Rectal smooth muscle tissue (tissue), 1 donor: ENCODE measurements around the gene ARSH.
"Not testable (repeated sequence)": the region's sequence is repeated elsewhere in the genome, so short reads cannot be mapped to it uniquely, and the experiment has no call there.

Experiments
- H3K27ac ChIP-seq: one replicate; pipeline ENCODE4 v1.7.0; 2013; ENCODE audit warnings: low read depth, low read length, inconsistent platforms
- H3K27me3 ChIP-seq: one replicate; pipeline ENCODE4 v1.7.0; 2013; ENCODE audit warnings: low read length; ENCODE audit not compliant: control insufficient read depth, insufficient read depth
- H3K36me3 ChIP-seq: one replicate; pipeline ENCODE4 v1.7.0; 2013; ENCODE audit warnings: low read length; ENCODE audit not compliant: control insufficient read depth, insufficient read depth
- H3K4me1 ChIP-seq: one replicate; pipeline ENCODE4 v1.7.0; 2013; ENCODE audit warnings: low read length; ENCODE audit not compliant: control insufficient read depth, insufficient read depth
- H3K4me3 ChIP-seq: one replicate; pipeline ENCODE4 v1.7.0; 2013; ENCODE audit warnings: low read length
- H3K9ac ChIP-seq: one replicate; pipeline ENCODE4 v1.7.0; 2013; ENCODE audit warnings: low read length

The ARSH gene, protein sequence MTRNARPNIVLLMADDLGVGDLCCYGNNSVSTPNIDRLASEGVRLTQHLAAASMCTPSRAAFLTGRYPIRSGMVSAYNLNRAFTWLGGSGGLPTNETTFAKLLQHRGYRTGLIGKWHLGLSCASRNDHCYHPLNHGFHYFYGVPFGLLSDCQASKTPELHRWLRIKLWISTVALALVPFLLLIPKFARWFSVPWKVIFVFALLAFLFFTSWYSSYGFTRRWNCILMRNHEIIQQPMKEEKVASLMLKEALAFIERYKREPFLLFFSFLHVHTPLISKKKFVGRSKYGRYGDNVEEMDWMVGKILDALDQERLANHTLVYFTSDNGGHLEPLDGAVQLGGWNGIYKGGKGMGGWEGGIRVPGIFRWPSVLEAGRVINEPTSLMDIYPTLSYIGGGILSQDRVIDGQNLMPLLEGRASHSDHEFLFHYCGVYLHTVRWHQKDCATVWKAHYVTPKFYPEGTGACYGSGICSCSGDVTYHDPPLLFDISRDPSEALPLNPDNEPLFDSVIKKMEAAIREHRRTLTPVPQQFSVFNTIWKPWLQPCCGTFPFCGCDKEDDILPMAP

DNA sequence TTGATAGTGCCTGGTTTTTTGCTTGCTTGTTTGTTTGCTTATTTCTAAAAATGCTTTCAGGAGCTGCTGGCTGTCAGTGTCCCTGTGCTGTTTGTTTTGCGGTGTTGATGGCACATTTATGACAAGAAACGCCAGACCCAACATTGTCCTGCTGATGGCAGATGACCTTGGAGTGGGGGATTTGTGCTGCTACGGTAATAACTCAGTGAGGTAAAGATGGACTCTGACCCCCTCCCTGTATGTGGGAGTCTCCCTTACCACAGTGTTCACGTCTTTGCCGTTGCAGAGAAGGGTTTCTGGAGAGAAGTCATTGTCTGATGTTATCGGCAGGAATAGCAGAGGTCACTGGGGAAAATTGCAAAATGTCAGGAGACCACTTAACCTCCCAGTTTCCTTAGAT is at the start of gene ARSH:
Gene ARSH (plus strand): TSS at position 52 of the 400 bp plus-strand sequence. CDS start 67 bp downstream, at position 119.
- no peaks in the 10 kb centered on the region for H3K4me1 ChIP-seq
- no peaks in the 10 kb centered on the region for H3K36me3 ChIP-seq
- H3K9ac ChIP-seq: no peak within 1 kb of the TSS
- no peaks in the 10 kb centered on the region for H3K27me3 ChIP-seq
- H3K4me3 ChIP-seq: no peak within 1 kb of the TSS
- no peak within 1 kb of the TSS for H3K27ac ChIP-seq

DNA sequence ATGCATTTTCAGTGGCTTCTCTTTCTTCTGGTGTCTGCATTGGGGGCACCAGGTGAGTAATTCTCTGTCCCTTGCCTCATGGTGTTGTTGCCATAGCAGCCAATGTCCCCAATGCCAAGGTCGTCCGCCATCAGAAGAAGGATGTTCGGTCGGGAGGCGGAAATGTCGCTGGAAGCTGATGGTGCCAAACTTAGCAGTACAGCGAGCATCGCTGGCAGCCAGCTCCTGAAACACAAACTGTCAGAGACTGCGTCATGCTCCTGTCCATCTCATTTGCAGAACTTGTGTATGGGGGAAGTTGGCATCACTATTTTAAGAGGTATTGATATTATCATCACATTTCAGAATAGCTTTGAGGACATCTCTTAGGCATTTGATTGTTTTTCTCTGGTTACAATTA is 48.1 kb upstream of the ARSH start:
- Histone ChIP-seq H3K36me3 (no peaks in the 10 kb centered on the region), H3K4me3 (no peak overlapping the region), H3K27me3 (no peaks in the 10 kb centered on the region), H3K27ac (no peak overlapping the region), H3K4me1 (no peaks in the 10 kb centered on the region), H3K9ac (no peak overlapping the region)

DNA sequence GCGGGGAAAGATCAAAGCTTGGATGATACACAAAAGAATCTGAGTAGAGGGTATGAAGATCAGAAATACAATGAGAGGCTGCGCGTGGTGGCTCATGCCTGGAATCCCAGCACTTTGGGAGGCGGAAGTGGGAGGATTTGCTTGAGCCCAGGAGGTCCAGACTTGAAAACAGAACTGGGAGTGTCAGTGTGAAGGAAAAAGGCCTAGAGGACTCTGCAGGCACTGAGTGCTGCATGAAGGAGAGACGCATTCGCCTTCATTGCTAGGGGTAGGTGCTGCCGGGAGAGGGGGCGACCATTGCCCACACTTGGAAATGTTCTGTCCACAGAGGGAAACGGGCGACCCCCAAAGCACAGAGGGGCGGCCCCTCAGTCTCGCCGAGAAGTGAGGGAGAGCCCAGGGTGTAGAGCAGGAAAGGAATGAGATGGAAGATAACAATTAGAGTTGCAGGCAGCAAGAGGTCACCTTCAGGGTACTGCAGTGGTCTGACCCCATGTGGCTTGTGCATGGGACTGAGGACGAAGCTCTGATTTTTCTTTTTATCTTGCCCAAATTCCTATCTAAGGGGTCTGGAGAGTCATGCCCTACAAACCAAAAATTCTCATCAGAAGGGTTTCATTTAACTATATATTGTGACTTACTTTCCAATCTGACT is 45.4 kb upstream of the ARSH start:
- H3K4me3 ChIP-seq: no peak overlapping the region
- no peak overlapping the region for H3K27ac ChIP-seq
- H3K27me3 ChIP-seq: no peaks in the 10 kb centered on the region
- H3K9ac ChIP-seq: no peak overlapping the region
- H3K36me3 ChIP-seq: no peaks in the 10 kb centered on the region
- no peaks in the 10 kb centered on the region for H3K4me1 ChIP-seq

- no peak overlapping the region for H3K27ac ChIP-seq
- no peaks in the 10 kb centered on the region for H3K4me1 ChIP-seq
- H3K27me3 ChIP-seq: no peaks in the 10 kb centered on the region
- no peak overlapping the region for H3K9ac ChIP-seq
- H3K4me3 ChIP-seq: no peak overlapping the region
- H3K36me3 ChIP-seq: no peaks in the 10 kb centered on the region
Measured at GRCh38 chrX:2962381-2962780, 44.0 kb upstream of the ARSH start.

GRCh38 chrX:2963449-2963848 is 42.9 kb upstream of the ARSH start:
- H3K27ac ChIP-seq, H3K27me3 ChIP-seq, H3K4me3 ChIP-seq, H3K36me3 ChIP-seq, H3K9ac ChIP-seq, H3K4me1 ChIP-seq: not testable (repeated sequence)

DNA sequence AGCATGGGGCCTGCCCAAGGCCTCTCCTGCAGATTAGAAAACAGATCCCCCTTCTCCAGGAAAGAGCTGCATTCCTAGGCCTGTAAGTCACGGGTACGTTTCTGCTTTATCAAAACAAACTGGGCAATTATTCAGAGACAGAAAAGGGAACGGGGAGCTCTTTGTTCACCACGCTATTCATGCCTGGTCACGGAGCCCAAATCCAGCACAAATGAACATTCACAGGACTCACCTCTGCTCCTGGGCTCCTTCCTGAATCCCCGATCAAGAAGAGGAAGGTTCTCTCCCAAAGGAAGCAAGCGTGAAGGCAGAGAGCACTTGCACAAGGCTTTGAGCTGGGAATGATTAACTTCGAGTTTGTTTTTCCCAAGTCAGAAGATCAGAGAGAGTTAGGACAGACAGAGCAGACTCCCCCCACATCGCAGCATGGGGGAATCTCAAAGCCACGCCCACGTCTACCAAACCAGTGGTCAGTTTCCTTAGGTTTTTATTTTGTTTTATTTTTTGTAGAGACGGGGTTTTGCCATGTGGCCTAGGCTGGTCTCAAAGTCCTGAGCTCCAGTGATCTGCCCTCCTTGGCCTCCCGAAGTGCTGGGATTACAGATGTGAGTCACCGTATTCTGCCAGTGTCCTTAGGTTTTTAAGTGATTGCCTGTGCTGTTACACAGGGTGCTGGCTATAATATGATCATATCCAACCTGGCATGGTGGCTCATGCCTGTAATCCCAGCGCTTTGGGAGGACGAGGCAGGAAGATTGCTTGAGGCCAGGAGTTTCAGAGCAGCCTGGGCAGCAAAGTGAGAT is 42.2 kb upstream of the ARSH start:
- H3K4me3 ChIP-seq, H3K27me3 ChIP-seq, H3K4me1 ChIP-seq, H3K27ac ChIP-seq, H3K9ac ChIP-seq, H3K36me3 ChIP-seq: not testable (repeated sequence)

DNA sequence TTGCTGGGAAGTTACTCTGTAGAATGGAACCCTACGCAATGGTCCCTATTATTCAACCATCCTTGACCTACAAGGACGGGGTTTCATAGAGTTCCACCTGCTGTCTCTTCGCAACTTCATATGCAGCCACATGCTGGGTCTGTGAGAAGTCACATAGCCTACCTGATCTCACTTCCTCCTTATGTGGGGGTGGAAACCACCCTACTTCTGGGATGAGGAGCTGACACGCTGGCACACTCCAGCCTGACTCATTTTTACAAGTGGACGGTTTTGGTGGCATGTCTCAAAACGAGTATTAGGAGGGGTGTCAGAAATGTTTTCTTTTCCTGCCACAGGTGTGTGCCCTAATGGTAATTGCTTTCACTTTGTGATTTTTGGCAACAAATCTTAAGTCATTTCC is 40.4 kb upstream of the ARSH start:
- Histone ChIP-seq H3K36me3 (no peaks in the 10 kb centered on the region), H3K9ac (no peak overlapping the region), H3K27me3 (no peaks in the 10 kb centered on the region), H3K27ac (no peak overlapping the region), H3K4me1 (no peaks in the 10 kb centered on the region), H3K4me3 (no peak overlapping the region)

GRCh38 chrX:2967012-2967411 is 39.3 kb upstream of the ARSH start:
- Histone ChIP-seq H3K27ac (no peak overlapping the region), H3K4me1 (no peaks in the 10 kb centered on the region), H3K9ac (no peak overlapping the region), H3K36me3 (no peaks in the 10 kb centered on the region), H3K27me3 (no peaks in the 10 kb centered on the region), H3K4me3 (no peak overlapping the region)

DNA sequence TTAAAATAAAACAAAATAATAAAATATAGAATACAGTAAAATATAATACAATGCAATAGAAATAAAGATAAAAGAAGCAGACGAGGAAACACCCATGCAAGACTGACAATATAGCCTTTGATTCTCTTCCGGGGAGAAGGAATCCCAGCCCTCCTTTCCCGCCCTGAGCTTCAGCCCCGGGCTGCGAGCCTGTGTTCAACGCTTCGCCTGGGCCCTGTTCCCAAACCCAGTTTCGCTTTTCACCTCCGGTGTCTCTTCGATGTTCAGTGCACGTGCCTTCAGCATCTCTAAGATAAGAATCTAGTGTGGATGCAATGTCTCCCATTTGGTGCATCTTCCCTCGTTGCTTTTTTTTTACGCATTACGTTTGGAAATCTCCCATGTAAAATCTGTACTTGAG is 38.8 kb upstream of the ARSH start:
- Histone ChIP-seq H3K9ac (no peak overlapping the region), H3K27me3 (no peaks in the 10 kb centered on the region), H3K36me3 (no peaks in the 10 kb centered on the region), H3K4me3 (peak overlapping the region; percentile 33), H3K4me1 (no peaks in the 10 kb centered on the region), H3K27ac (no peak overlapping the region)

- no peak overlapping the region for H3K4me3 ChIP-seq
- H3K27ac ChIP-seq: no peak overlapping the region
Measured at GRCh38 chrX:2967998-2968909, 38.1 kb upstream of the ARSH start.

DNA sequence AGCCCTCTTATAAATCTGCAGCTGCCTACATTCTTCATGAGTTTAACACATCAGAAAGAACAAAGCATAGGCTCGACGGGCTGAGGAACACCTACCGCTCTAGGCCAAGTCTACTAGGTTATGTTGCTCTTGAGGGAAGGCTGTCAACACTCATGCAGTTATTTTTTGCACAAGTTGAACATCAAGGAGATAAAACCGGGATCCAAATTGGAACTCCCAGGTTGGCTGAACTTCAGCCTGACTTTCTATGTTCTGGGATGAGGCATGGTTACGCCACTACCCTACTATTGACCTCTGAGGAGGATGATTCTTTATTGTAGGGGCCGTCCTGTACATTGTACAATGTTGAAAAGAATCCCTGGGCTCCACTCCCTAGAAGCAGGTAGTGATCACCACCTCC is 37.3 kb upstream of the ARSH start:
- Histone ChIP-seq H3K4me1 (no peaks in the 10 kb centered on the region), H3K27ac (no peak overlapping the region), H3K27me3 (no peaks in the 10 kb centered on the region), H3K4me3 (no peak overlapping the region), H3K9ac (no peak overlapping the region), H3K36me3 (no peaks in the 10 kb centered on the region)

More at GRCh38 chrX:2967998-2968909, 38.1 kb upstream of the ARSH start:
- Histone ChIP-seq H3K27me3 (no peaks in the 10 kb centered on the region), H3K9ac (no peak overlapping the region), H3K36me3 (no peaks in the 10 kb centered on the region), H3K4me1 (no peaks in the 10 kb centered on the region)
